ENCODE results near the gene LIPE. TPM values are rescaled to one million over a fixed set of nuclear protein-coding genes. Genes with fewer than 3 reads are reported as not detected.
A peak's percentile ranks its signal among the peaks of the same experiment; 100 is the strongest.

The LIPE gene
- total and polyA plus RNA-seq, 4 donors, result 6.7 to 34.2 (median 20.1) TPM

- 22% methylated on average over 7 of the region's 9 CpGs for WGBS (ENCODE audit: insufficient coverage)
- H3K9me3 ChIP-seq (ENCODE audit: control insufficient read depth, insufficient read depth, low read length), result no peaks in the 10 kb centered on the region
- no peak overlapping the region for H3K4me3 ChIP-seq (ENCODE audit: low read depth, low read length)
- H3K36me3 ChIP-seq (ENCODE audit: control insufficient read depth, insufficient read depth, low read length), result no peaks in the 10 kb centered on the region
- peak overlapping the region; percentile 35 for H3K27ac ChIP-seq (ENCODE audit: low read depth, low read length)
- H3K4me1 ChIP-seq (ENCODE audit: control insufficient read depth, insufficient read depth, low read length), result peaks cover 6% of the 10 kb centered on the region
- peak in 2 of 6 donors; percentile 57 to 70 for DNase-seq (ENCODE audit: low read depth in 4 of 6, low spot score in 6 of 6)
- no peaks in the 10 kb centered on the region for H3K27me3 ChIP-seq (ENCODE audit: control insufficient read depth, insufficient read depth, low read length)
These were observed 6.5 kb upstream of the LIPE start for GRCh38 chr19:42433503-42434260.

GRCh38 chr19:42431486-42431885 is 4.3 kb upstream of the LIPE start:
- Histone ChIP-seq H3K4me1 (ENCODE audit: control insufficient read depth, insufficient read depth, low read length) (peaks cover 8% of the 10 kb centered on the region), H3K36me3 (ENCODE audit: control insufficient read depth, insufficient read depth, low read length) (no peaks in the 10 kb centered on the region), H3K27me3 (ENCODE audit: control insufficient read depth, insufficient read depth, low read length) (no peaks in the 10 kb centered on the region), H3K27ac (ENCODE audit: low read depth, low read length) (no peak overlapping the region), H3K9me3 (ENCODE audit: control insufficient read depth, insufficient read depth, low read length) (no peaks in the 10 kb centered on the region), H3K4me3 (ENCODE audit: low read depth, low read length) (no peak overlapping the region)
- no CpG with 5 or more reads among the region's 1 CpG for WGBS (ENCODE audit: insufficient coverage)
- DNase-seq (ENCODE audit: low read depth in 4 of 6, low spot score in 6 of 6), result no peak

DNA sequence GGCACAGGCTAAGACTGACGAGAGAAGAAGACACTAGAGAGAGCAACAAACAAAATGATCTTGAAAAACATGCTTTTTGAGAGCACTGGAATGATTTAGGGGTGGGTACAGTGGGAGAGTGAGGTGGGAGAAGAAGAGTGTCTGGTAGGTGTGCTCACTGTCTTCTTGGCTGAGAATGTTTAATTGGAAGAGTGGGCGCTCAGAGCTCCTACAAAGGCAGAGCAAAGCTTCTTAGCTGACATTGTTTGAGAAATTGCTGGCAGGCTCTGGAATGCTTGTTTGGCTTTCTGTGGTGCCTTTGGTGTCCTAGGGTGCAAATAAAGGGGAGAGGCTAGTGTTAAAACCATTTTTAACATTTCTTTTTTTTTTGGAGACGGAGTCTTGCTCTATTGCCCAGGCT is 1.5 kb upstream of the LIPE start:
- WGBS (ENCODE audit: insufficient coverage), result 41% methylated on average over 2 of the region's 3 CpGs
- Histone ChIP-seq H3K4me1 (ENCODE audit: control insufficient read depth, insufficient read depth, low read length) (peaks cover 24% of the 10 kb centered on the region), H3K36me3 (ENCODE audit: control insufficient read depth, insufficient read depth, low read length) (no peaks in the 10 kb centered on the region), H3K4me3 (ENCODE audit: low read depth, low read length) (no peak overlapping the region), H3K9me3 (ENCODE audit: control insufficient read depth, insufficient read depth, low read length) (no peaks in the 10 kb centered on the region), H3K27me3 (ENCODE audit: control insufficient read depth, insufficient read depth, low read length) (no peaks in the 10 kb centered on the region), H3K27ac (ENCODE audit: low read depth, low read length) (no peak overlapping the region)
- no peak for DNase-seq (ENCODE audit: low read depth in 4 of 6, low spot score in 6 of 6)

DNA sequence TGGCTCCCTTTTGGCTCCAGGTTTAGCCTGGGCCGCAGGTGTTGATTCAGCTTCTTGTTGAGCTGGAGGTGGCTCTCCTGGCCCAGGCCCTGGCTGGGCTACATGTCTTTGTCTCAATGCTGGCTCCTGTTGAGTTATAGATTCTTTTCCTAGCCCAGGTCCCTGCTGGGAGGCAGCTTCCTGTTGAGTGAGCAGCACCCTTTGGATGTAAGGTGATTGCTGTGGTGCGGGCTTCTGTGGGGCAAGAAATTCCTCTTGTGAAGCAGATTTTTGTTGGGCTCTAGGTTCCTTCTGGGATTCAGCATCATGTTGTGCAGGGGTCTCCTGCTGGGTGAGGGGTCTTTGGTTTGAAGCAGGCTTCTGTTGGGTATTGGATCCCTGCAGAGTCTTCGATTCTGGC is 545 bp downstream of the LIPE start:
- H3K4me3 ChIP-seq (ENCODE audit: low read depth, low read length), result no peak overlapping the region
- H3K27me3 ChIP-seq (ENCODE audit: control insufficient read depth, insufficient read depth, low read length), result no peaks in the 10 kb centered on the region
- no peak for DNase-seq (ENCODE audit: low read depth in 4 of 6, low spot score in 6 of 6)
- no peaks in the 10 kb centered on the region for H3K36me3 ChIP-seq (ENCODE audit: control insufficient read depth, insufficient read depth, low read length)
- no peaks in the 10 kb centered on the region for H3K9me3 ChIP-seq (ENCODE audit: control insufficient read depth, insufficient read depth, low read length)
- H3K27ac ChIP-seq (ENCODE audit: low read depth, low read length), result no peak overlapping the region
- peaks cover 37% of the 10 kb centered on the region for H3K4me1 ChIP-seq (ENCODE audit: control insufficient read depth, insufficient read depth, low read length)
- WGBS (ENCODE audit: insufficient coverage), result 95% methylated on average over 3 of the region's 3 CpGs

DNA sequence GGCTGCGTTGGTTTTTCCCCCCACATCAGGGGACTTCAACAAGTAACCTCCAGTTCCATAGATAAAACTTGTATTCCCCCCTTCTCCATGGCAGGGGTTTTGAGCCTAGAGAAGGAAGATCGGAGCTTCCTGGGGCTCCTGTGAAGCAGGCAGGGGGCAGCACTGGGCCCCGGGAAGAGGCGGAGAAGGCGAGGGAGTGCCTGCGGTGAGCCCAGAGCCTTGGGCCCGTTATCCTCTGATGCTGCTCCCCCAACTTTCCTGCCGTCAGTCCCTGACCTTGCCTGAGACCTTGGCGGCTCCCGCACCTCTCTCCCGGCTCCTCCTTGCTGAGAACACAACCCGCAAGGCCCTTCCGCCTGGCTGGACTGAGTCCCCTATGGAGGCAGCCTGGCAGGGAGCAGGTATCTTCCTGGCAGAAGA is 2.5 kb downstream of the LIPE start:
- peaks cover 45% of the 10 kb centered on the region for H3K4me1 ChIP-seq (ENCODE audit: control insufficient read depth, insufficient read depth, low read length)
- no peak for DNase-seq (ENCODE audit: low read depth in 4 of 6, low spot score in 6 of 6)
- H3K36me3 ChIP-seq (ENCODE audit: control insufficient read depth, insufficient read depth, low read length), result peaks cover 11% of the 10 kb centered on the region
- no peak overlapping the region for H3K27ac ChIP-seq (ENCODE audit: low read depth, low read length)
- 63% methylated on average over 12 of the region's 13 CpGs for WGBS (ENCODE audit: insufficient coverage)
- H3K27me3 ChIP-seq (ENCODE audit: control insufficient read depth, insufficient read depth, low read length), result no peaks in the 10 kb centered on the region
- no peak overlapping the region for H3K4me3 ChIP-seq (ENCODE audit: low read depth, low read length)
- no peaks in the 10 kb centered on the region for H3K9me3 ChIP-seq (ENCODE audit: control insufficient read depth, insufficient read depth, low read length)

GRCh38 chr19:42424345-42424707 is 2.9 kb downstream of the LIPE start:
- peak overlapping the region; percentile 81 for H3K4me3 ChIP-seq (ENCODE audit: low read depth, low read length)
- H3K4me1 ChIP-seq (ENCODE audit: control insufficient read depth, insufficient read depth, low read length), result peaks cover 46% of the 10 kb centered on the region
- no peaks in the 10 kb centered on the region for H3K27me3 ChIP-seq (ENCODE audit: control insufficient read depth, insufficient read depth, low read length)
- no peaks in the 10 kb centered on the region for H3K9me3 ChIP-seq (ENCODE audit: control insufficient read depth, insufficient read depth, low read length)
- peaks cover 13% of the 10 kb centered on the region for H3K36me3 ChIP-seq (ENCODE audit: control insufficient read depth, insufficient read depth, low read length)
- DNase-seq (ENCODE audit: low read depth in 4 of 6, low spot score in 6 of 6), result no peak
- 58% methylated on average over 15 of the region's 15 CpGs for WGBS (ENCODE audit: insufficient coverage)
- H3K27ac ChIP-seq (ENCODE audit: low read depth, low read length), result no peak overlapping the region

GRCh38 chr19:42423462-42424344 is 3.5 kb downstream of the LIPE start:
- Histone ChIP-seq H3K9me3 (ENCODE audit: control insufficient read depth, insufficient read depth, low read length) (no peaks in the 10 kb centered on the region), H3K27ac (ENCODE audit: low read depth, low read length) (peak overlapping the region; percentile 80), H3K4me1 (ENCODE audit: control insufficient read depth, insufficient read depth, low read length) (peaks cover 49% of the 10 kb centered on the region), H3K36me3 (ENCODE audit: control insufficient read depth, insufficient read depth, low read length) (peaks cover 16% of the 10 kb centered on the region), H3K27me3 (ENCODE audit: control insufficient read depth, insufficient read depth, low read length) (no peaks in the 10 kb centered on the region), H3K4me3 (ENCODE audit: low read depth, low read length) (peak overlapping the region; percentile 81)
- 1% methylated on average over 59 of the region's 65 CpGs for WGBS (ENCODE audit: insufficient coverage)
- DNase-seq (ENCODE audit: low read depth in 4 of 6, low spot score in 6 of 6), result peak; percentile 81 to 99 (median 91)

- peak in 5 of 6 donors; percentile 50 to 93 (median 65) for DNase-seq (ENCODE audit: low read depth in 4 of 6, low spot score in 6 of 6)
- H3K9me3 ChIP-seq (ENCODE audit: control insufficient read depth, insufficient read depth, low read length), result no peaks in the 10 kb centered on the region
These were observed 4.2 kb downstream of the LIPE start for GRCh38 chr19:42422901-42423461.

DNA sequence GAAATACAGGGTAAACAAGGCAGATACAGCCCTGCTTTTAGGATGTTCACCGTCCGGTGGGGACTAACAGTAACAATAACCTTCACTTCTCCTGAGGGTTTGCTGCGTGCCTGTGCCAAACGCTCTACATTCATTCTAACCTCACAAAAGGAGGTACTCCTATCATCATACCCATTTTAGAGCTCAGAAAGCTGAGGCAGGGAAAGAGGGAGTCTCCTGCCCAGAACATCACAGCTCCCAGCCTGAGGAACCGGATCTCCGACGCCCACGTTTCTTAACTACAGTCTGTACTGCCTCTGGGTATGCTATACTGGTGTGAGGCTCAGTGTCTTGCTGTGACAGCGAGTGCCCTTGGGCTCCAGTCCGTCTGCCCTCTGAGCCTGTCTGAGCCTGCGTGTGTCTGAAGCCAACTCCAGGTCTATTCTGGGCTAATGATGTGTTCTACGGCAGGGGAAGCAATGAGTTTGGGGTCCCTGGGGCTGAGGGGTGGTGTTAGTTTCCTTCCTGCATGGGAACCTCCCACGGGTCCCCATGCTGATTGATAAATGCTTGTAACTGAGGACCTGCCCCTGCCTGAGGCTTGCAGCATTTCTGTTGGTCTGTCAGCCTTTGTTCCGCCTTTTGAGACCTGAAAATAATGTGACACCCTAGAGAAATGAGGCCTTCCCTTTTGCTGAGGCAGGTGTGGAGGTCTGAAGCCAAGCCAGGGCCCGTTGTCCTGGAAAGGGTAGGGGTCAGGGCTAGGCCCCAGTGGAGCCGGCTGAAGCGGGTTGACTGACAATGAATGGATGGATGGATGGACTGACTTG is 4.9 kb downstream of the LIPE start:
- peak in 1 of 6 donors; percentile 42 for DNase-seq (ENCODE audit: low read depth in 4 of 6, low spot score in 6 of 6)
- peaks cover 49% of the 10 kb centered on the region for H3K4me1 ChIP-seq (ENCODE audit: control insufficient read depth, insufficient read depth, low read length)
- no peaks in the 10 kb centered on the region for H3K27me3 ChIP-seq (ENCODE audit: control insufficient read depth, insufficient read depth, low read length)
- WGBS (ENCODE audit: insufficient coverage), result 24% methylated on average over 7 of the region's 17 CpGs
- peaks cover 16% of the 10 kb centered on the region for H3K36me3 ChIP-seq (ENCODE audit: control insufficient read depth, insufficient read depth, low read length)
- no peaks in the 10 kb centered on the region for H3K9me3 ChIP-seq (ENCODE audit: control insufficient read depth, insufficient read depth, low read length)
- peak overlapping the region; percentile 81 for H3K4me3 ChIP-seq (ENCODE audit: low read depth, low read length)
- peak overlapping the region; percentile 80 for H3K27ac ChIP-seq (ENCODE audit: low read depth, low read length)

More at GRCh38 chr19:42422901-42423461, 4.2 kb downstream of the LIPE start:
- peaks cover 49% of the 10 kb centered on the region for H3K4me1 ChIP-seq (ENCODE audit: control insufficient read depth, insufficient read depth, low read length)
- WGBS (ENCODE audit: insufficient coverage), result under 1% methylated on average over 35 of the region's 38 CpGs
- no peaks in the 10 kb centered on the region for H3K27me3 ChIP-seq (ENCODE audit: control insufficient read depth, insufficient read depth, low read length)
- peak overlapping the region; percentile 81 for H3K4me3 ChIP-seq (ENCODE audit: low read depth, low read length)
- H3K27ac ChIP-seq (ENCODE audit: low read depth, low read length), result peak overlapping the region; percentile 80
- peaks cover 16% of the 10 kb centered on the region for H3K36me3 ChIP-seq (ENCODE audit: control insufficient read depth, insufficient read depth, low read length)
